ENCODE measurements around the gene ZC3H12C. TPM values are rescaled to one million over a fixed set of nuclear protein-coding genes. Genes with fewer than 3 reads are reported as not detected.
A peak's percentile ranks its signal among the peaks of the same experiment; 100 is the strongest.

Gene ZC3H12C
- total and polyA plus RNA-seq, 10 of the 15 experiments (the other 5 are each of a cell fraction or from before 2014, with no cell fraction given) = 0.31 to 31.0 (median 3.7) TPM

DNA sequence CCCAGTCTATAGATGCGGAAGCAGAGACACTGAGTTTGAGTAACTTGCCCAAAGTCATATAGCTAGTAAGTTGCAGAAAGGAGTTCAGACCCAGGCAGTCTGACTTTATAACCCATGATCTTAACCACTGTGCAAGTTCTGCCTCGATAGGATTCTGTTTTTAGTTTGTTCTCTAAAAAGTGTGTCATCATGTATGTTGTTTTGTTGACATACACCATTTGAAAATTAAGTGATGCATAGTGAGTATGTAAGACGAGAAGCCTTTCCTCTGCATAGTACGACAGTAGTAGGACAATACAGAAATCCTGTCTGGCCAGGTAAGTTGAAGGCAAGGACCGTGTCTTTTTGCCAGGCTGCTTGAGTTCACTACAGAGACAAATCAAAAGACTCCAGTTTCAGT lies 3.3 kb downstream of the ZC3H12C start:
- ChIA-PET RAD21 (ENCODE audit: unreplicated experiment) (interaction anchor here (1.4 to 10.0 kb wide), 9 partner anchors 11 to 157 kb away, joined by 3 to 52 read pairs (median 12); no protein-coding TSS in a partner anchor), SMC1A (ENCODE audit: uncharacterized antibody, unreplicated experiment) (interaction anchor here (0.8 to 15.9 kb wide), 12 partner anchors 8 to 155 kb away, joined by 3 to 214 read pairs (median 4); no protein-coding TSS in a partner anchor), CTCF (interaction anchor here (0.8 to 3.5 kb wide), 5 partner anchors 8 to 156 kb away, joined by 3 to 14 read pairs (median 3); no protein-coding TSS in a partner anchor), POLR2A (interaction anchor here (1.5 to 3.8 kb wide), 5 partner anchors 9 to 126 kb away, joined by 3 to 15 read pairs (median 6); no protein-coding TSS in a partner anchor)
- peaks cover 11% of the 10 kb centered on the region; the same call in 1 of the 2 replicates for H3K4me1 ChIP-seq (ENCODE audit: control insufficient read depth, insufficient read depth, low read length)
- peaks cover 74% of the 10 kb centered on the region for H3K79me2 ChIP-seq (ENCODE audit: control insufficient read depth, insufficient read depth, low read length)
- peak overlapping the region; percentile 72 for H3K4me3 ChIP-seq
- no peak overlapping the region for H2AFZ ChIP-seq (ENCODE audit: control insufficient read depth, low read depth, low read length)
- 82% methylated on average over 5 of the region's 5 CpGs for WGBS (ENCODE audit: insufficient coverage, insufficient replicate concordance, low lambda C conversion rate, missing lambda C conversion rate)
- no TSS peak for BruUV-seq (replicated peaks)
- intact Hi-C loops (cut with micrococcal nuclease; ENCODE audit: unreplicated experiment) (loop anchor here (10.0 kb wide), 2 partner anchors 242 to 338 kb away; no protein-coding TSS in a partner anchor), in situ Hi-C loops (cut with MboI) (no loop called here)
- peak overlapping the region; percentile 4; the same call in 1 of the 2 replicates for H3K9ac ChIP-seq (ENCODE audit: control insufficient read depth, insufficient read depth, low read length)
- no peak overlapping the region for H3K27ac ChIP-seq (ENCODE audit: control insufficient read depth, insufficient read depth)
- peak; percentile 2; the same call in 1 of the 3 replicates for ATAC-seq
- peak overlapping the region; percentile 44; the same call in 1 of the 2 replicates for H3K4me2 ChIP-seq (ENCODE audit: control insufficient read depth, insufficient read depth)
- peaks cover 2% of the 10 kb centered on the region; the same call in 2 of the 3 replicates for H3K9me3 ChIP-seq (replicated peaks; ENCODE audit: control insufficient read depth, insufficient read depth, low read length)
- H3K27me3 ChIP-seq (replicated peaks in 1 of 2; ENCODE audit: control insufficient read depth in 2 of 2, insufficient read depth in 2 of 2, low read length in 1 of 2) = no peaks in the 10 kb centered on the region
- no peaks in the 10 kb centered on the region; a peak in 2 of 4 replicates for H3K36me3 ChIP-seq (ENCODE audit: control insufficient read depth in 2 of 2, insufficient read depth in 2 of 2, low read length in 1 of 2)
- FAIRE-seq = no peak
- DNase-seq (ENCODE audit: low read depth, low spot score) = no peak
- H4K20me1 ChIP-seq (ENCODE audit: control insufficient read depth, insufficient read depth) = no peaks in the 10 kb centered on the region
- TF ChIP-seq RB1 (IDR thresholded peaks at IDR 0.05; ENCODE audit: borderline replicate concordance) = 0 out of 2 replicates have a peak, but pooled peaks have one; percentile 39
- TF ChIP-seq NFIC (IDR thresholded peaks at IDR 0.05; ENCODE audit: low read depth, low read length) = 0 out of 2 replicates have a peak, but pooled peaks have one; percentile 10
- TF ChIP-seq PAX5 (IDR thresholded peaks at IDR 0.05; ENCODE audit: borderline replicate concordance, low read depth, low read length) = 0 out of 2 replicates have a peak, but pooled peaks have one; percentile 34
- no peak for TF ChIP-seq RUNX3 (IDR thresholded peaks at IDR 0.05; ENCODE audit: low read length)
- peak; percentile 19 for TF ChIP-seq SMAD1 (IDR thresholded peaks at IDR 0.05; ENCODE audit: low read depth, partially characterized antibody)
- TF ChIP-seq, protein P1, sequence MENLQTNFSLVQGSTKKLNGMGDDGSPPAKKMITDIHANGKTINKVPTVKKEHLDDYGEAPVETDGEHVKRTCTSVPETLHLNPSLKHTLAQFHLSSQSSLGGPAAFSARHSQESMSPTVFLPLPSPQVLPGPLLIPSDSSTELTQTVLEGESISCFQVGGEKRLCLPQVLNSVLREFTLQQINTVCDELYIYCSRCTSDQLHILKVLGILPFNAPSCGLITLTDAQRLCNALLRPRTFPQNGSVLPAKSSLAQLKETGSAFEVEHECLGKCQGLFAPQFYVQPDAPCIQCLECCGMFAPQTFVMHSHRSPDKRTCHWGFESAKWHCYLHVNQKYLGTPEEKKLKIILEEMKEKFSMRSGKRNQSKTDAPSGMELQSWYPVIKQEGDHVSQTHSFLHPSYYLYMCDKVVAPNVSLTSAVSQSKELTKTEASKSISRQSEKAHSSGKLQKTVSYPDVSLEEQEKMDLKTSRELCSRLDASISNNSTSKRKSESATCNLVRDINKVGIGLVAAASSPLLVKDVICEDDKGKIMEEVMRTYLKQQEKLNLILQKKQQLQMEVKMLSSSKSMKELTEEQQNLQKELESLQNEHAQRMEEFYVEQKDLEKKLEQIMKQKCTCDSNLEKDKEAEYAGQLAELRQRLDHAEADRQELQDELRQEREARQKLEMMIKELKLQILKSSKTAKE (IDR thresholded peaks at IDR 0.05; ENCODE audit: low read depth, poor library complexity, severe bottlenecking) = no peak
- TF ChIP-seq, protein P2, sequence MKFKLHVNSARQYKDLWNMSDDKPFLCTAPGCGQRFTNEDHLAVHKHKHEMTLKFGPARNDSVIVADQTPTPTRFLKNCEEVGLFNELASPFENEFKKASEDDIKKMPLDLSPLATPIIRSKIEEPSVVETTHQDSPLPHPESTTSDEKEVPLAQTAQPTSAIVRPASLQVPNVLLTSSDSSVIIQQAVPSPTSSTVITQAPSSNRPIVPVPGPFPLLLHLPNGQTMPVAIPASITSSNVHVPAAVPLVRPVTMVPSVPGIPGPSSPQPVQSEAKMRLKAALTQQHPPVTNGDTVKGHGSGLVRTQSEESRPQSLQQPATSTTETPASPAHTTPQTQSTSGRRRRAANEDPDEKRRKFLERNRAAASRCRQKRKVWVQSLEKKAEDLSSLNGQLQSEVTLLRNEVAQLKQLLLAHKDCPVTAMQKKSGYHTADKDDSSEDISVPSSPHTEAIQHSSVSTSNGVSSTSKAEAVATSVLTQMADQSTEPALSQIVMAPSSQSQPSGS (IDR thresholded peaks at IDR 0.05; ENCODE audit: low read length) = no peak
- TF ChIP-seq, protein P3, sequence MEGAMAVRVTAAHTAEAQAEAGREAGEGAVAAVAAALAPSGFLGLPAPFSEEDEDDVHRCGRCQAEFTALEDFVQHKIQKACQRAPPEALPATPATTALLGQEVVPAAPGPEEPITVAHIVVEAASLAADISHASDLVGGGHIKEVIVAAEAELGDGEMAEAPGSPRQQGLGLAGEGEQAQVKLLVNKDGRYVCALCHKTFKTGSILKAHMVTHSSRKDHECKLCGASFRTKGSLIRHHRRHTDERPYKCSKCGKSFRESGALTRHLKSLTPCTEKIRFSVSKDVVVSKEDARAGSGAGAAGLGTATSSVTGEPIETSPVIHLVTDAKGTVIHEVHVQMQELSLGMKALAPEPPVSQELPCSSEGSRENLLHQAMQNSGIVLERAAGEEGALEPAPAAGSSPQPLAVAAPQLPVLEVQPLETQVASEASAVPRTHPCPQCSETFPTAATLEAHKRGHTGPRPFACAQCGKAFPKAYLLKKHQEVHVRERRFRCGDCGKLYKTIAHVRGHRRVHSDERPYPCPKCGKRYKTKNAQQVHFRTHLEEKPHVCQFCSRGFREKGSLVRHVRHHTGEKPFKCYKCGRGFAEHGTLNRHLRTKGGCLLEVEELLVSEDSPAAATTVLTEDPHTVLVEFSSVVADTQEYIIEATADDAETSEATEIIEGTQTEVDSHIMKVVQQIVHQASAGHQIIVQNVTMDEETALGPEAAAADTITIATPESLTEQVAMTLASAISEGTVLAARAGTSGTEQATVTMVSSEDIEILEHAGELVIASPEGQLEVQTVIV (IDR thresholded peaks at IDR 0.05; ENCODE audit: borderline replicate concordance, partially characterized antibody) = no peak
- no peak for TF ChIP-seq CEBPZ (IDR thresholded peaks at IDR 0.05; ENCODE audit: low read depth, low read length)
- peak; percentile 58 for TF ChIP-seq POLR2AphosphoS5 (IDR thresholded peaks at IDR 0.05; ENCODE audit: low read length)
- peak; percentile 36; the same call in 1 of the 2 replicates for TF ChIP-seq MLLT1 (IDR thresholded peaks at IDR 0.05)
